ENCODE data around the gene ZSWIM5.
A peak's percentile ranks its signal among the peaks of the same experiment; 100 is the strongest.

- TF ChIP-seq POLR2A (IDR thresholded peaks at IDR 0.05), result no peak
- no peak for TF ChIP-seq CTCF (IDR thresholded peaks at IDR 0.05)
- peak in 1 of 3 donors; percentile 30 for TF ChIP-seq POLR2AphosphoS5 (IDR thresholded peaks at IDR 0.05)
Observed at GRCh38 chr1:45246760-45247159, 40.4 kb upstream of the ZSWIM5 start.

Data from transverse colon (tissue), 4 donors.